Osteoblast (primary cell): ENCODE data around the gene NAB1. TPM values are rescaled to one million over a fixed set of nuclear protein-coding genes. Genes with fewer than 3 reads are reported as not detected.
"Not testable (repeated sequence)": the region's sequence is repeated elsewhere in the genome, so short reads cannot be mapped to it uniquely, and the experiment has no call there.

Source experiments
- DNase-seq: peaks from one replicate; pipeline ENCODE4 v3.0.0; 2011; ENCODE audit warnings: low spot score, mixed read lengths; ENCODE audit not compliant: insufficient read length; ENCODE audit errors: missing footprints
- H2AFZ ChIP-seq: 2 replicates; pipeline ENCODE4 v1.6.0; 2011; ENCODE audit warnings: mild to moderate bottlenecking, low read length
- H3K27ac ChIP-seq: 2 replicates; pipeline ENCODE4 v1.5.1; 2011; ENCODE audit warnings: mild to moderate bottlenecking, low read depth, low read length, moderate library complexity
- H3K27me3 ChIP-seq: 2 replicates; pipeline ENCODE4 v1.6.0; 2012; ENCODE audit warnings: mild to moderate bottlenecking, control low read depth, inconsistent platforms, low read length, moderate library complexity; ENCODE audit not compliant: insufficient read depth
- H3K36me3 ChIP-seq: 2 replicates; pipeline ENCODE4 v1.5.1; 2011; ENCODE audit warnings: mild to moderate bottlenecking, low read length, control low read depth, moderate library complexity; ENCODE audit not compliant: insufficient read depth
- H3K4me1 ChIP-seq: 2 replicates; pipeline ENCODE4 v1.5.1; 2011; ENCODE audit warnings: mild to moderate bottlenecking, low read length, control low read depth, moderate library complexity; ENCODE audit not compliant: insufficient read depth
- H3K4me2 ChIP-seq: 2 replicates; pipeline ENCODE4 v1.6.0; 2011; ENCODE audit warnings: mild to moderate bottlenecking, low read length; ENCODE audit not compliant: insufficient read depth
- H3K4me3 ChIP-seq: fragments of 200-600 bp; sonication (generic); 3 replicates; pipeline ENCODE4 v1.5.1; 2012; ENCODE audit warnings: mild to moderate bottlenecking, low read length, inconsistent platforms; ENCODE audit not compliant: insufficient read depth
- H3K79me2 ChIP-seq: 2 replicates; pipeline ENCODE4 v1.6.0; 2012; ENCODE audit warnings: mild to moderate bottlenecking, low read length, control low read depth, inconsistent platforms; ENCODE audit not compliant: insufficient read depth
- H3K9me3 ChIP-seq: 2 replicates; pipeline ENCODE4 v1.5.1; 2011; ENCODE audit warnings: low read depth, low read length, control low read depth
- H4K20me1 ChIP-seq: 2 replicates; pipeline ENCODE4 v1.6.0; 2012; ENCODE audit warnings: mild to moderate bottlenecking, low read length, control low read depth; ENCODE audit not compliant: insufficient read depth
- CTCF ChIP-seq: IDR thresholded peaks from 2 replicates; pipeline ENCODE4 v1.5.1; 2011; ENCODE audit warnings: mild to moderate bottlenecking, low read depth, low read length, moderate library complexity; ENCODE audit errors: extremely low read depth
- total RNA-seq: library from RNA; depleted of rRNA; stranded (reverse); fragments of >200 nt; gene quantifications from 2 replicates; pipeline ENCODE4 v1.2.3, GENCODE V29; 2012

NAB1 gene
- total RNA-seq, 1 donor: 44.2 TPM

DNA sequence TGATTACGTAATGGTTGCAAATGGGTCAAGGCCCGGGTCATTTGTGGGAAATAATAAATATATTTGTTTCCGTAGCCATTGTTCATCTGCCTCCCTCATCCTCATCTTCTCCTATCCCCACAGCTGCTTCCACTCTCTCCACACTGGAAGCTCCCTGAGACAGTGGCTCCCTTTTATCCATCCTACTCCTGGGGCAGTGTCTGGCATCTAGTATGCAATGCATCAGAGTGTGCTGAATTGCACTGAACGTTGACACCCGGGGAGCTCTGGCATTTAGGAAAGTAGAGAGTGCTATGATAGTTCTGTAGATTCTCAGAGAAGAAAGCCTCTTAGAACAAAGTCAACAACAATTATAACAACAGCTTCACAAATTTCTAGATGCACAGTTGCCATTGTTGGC lies 45.5 kb upstream of the NAB1 start:
- Histone ChIP-seq H3K4me3 (no peak overlapping the region), H2AFZ (no peak overlapping the region), H3K4me1 (peaks cover 28% of the 10 kb centered on the region), H3K36me3 (no peaks in the 10 kb centered on the region), H4K20me1 (no peaks in the 10 kb centered on the region), H3K79me2 (no peaks in the 10 kb centered on the region), H3K9me3 (no peaks in the 10 kb centered on the region), H3K4me2 (no peak overlapping the region), H3K27ac (no peak overlapping the region), H3K27me3 (no peaks in the 10 kb centered on the region)
- no peak for TF ChIP-seq CTCF
- no peak for DNase-seq

DNA sequence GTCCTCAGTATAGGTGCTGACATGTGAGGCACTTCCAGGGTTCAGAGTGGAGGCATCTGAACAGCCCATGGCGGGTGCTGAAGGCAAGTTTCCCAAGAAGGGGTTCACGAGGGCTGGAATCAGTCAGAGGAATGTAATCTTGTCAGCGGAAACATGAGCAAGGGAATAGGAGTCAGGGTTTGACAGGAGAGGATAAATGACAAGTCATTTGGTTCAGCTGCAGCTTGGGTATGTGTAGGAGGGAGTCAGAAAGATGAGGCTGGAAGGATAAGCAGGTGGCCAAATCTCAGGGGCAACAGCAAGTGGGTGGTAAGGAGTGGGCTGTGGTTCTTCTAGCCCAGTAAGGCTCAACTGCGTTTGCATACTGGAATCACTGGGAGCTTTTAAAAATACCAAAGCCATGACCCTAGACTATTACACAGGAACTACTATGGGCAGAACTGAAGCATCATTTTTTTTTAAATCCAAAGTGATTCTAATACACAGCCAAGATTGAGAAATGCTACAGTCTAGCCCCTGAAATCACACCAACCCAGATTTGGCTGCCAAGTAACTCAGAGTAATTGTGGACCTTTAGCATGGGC lies 41.8 kb upstream of the NAB1 start:
- no peak for TF ChIP-seq CTCF
- DNase-seq: peak; percentile 79
- H4K20me1 ChIP-seq: no peaks in the 10 kb centered on the region
- H2AFZ ChIP-seq: no peak overlapping the region
- H3K27me3 ChIP-seq: no peaks in the 10 kb centered on the region
- no peaks in the 10 kb centered on the region for H3K36me3 ChIP-seq
- no peaks in the 10 kb centered on the region for H3K9me3 ChIP-seq
- peak overlapping the region; percentile 4 for H3K4me3 ChIP-seq
- no peaks in the 10 kb centered on the region for H3K79me2 ChIP-seq
- peak overlapping the region; percentile 92 for H3K27ac ChIP-seq
- peak overlapping the region; percentile 76 for H3K4me2 ChIP-seq
- peaks cover 24% of the 10 kb centered on the region for H3K4me1 ChIP-seq

DNA sequence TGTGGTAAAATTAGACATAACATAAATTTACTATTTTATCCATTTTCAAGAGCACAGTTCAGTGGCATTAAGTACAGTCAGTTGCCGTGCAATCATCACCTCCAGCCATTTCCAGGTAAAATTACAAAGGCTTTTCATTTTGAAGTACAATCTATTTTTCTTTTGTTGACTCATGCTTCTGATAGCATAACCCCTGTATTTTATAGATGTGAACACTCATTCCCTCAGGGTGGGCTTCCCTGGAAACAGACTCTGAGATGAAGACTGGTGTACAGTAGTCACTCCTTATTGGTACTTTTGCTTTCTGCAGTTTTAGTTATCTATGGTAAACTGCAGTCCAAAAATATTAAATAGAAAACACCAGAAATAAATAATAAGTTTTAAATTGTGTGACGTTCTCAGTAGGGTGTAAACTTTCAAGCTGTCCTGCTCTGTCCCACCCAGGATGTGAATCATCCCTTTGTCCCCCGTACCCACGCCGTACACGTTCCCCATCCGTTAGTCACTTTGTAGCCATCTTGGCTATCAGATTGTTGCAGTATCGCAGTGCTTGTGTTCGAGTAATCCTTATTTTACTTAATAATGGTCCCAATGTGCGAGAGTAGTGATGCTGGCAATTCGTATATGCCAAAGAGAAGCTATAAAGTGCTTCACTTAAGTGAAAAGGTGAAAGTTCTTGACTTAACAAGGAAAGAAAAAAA lies 41.1 kb upstream of the NAB1 start:
- H3K27ac ChIP-seq: peak overlapping the region; percentile 92
- no peaks in the 10 kb centered on the region for H3K27me3 ChIP-seq
- H4K20me1 ChIP-seq: no peaks in the 10 kb centered on the region
- H3K4me2 ChIP-seq: peak overlapping the region; percentile 76
- H3K79me2 ChIP-seq: no peaks in the 10 kb centered on the region
- peak overlapping the region; percentile 52 for H2AFZ ChIP-seq
- H3K9me3 ChIP-seq: no peaks in the 10 kb centered on the region
- H3K36me3 ChIP-seq: no peaks in the 10 kb centered on the region
- peaks cover 24% of the 10 kb centered on the region for H3K4me1 ChIP-seq
- DNase-seq: peak; percentile 3
- TF ChIP-seq CTCF: no peak
- peak overlapping the region; percentile 49 for H3K4me3 ChIP-seq

GRCh38 chr2:190608863-190609262 lies 40.0 kb upstream of the NAB1 start:
- not testable (repeated sequence) for H3K79me2 ChIP-seq, H3K4me3 ChIP-seq, DNase-seq, H3K36me3 ChIP-seq, H3K4me2 ChIP-seq, H2AFZ ChIP-seq, H3K27me3 ChIP-seq, H4K20me1 ChIP-seq, H3K9me3 ChIP-seq
- peaks cover 24% of the 10 kb centered on the region for H3K4me1 ChIP-seq
- H3K27ac ChIP-seq: peak overlapping the region; percentile 92

- not testable (repeated sequence) for H3K4me3 ChIP-seq, H3K27ac ChIP-seq, H3K27me3 ChIP-seq, H3K79me2 ChIP-seq, H4K20me1 ChIP-seq, H3K4me2 ChIP-seq, DNase-seq, H3K9me3 ChIP-seq, H3K36me3 ChIP-seq, H2AFZ ChIP-seq
- peaks cover 24% of the 10 kb centered on the region for H3K4me1 ChIP-seq
These were observed 39.5 kb upstream of the NAB1 start for GRCh38 chr2:190609397-190609796.

DNA sequence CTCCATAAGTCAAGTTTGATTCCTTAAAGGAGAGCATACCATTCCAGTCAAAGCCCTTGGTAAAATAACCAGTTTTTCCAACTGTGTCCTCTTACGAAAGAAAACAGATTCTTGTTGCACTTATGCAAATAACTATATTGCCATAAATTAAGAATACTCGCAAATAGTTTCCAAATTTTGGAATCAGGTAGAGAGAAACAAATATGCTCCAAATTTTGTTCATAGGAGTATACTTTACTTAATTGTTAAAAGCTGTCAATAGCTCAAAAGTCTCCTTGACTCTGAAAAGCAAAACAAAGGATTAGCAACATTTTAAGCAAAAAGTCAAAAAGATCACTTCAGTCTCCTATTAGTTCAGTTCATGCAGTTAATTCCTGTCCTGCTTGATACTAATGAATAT lies 38.4 kb upstream of the NAB1 start:
- H3K36me3 ChIP-seq, DNase-seq: not testable (repeated sequence)

More for the DNA sequence above, 38.4 kb upstream of the NAB1 start:
- H3K4me1 ChIP-seq: peaks cover 24% of the 10 kb centered on the region
- not testable (repeated sequence) for H3K4me3 ChIP-seq, H3K9me3 ChIP-seq, H4K20me1 ChIP-seq, H3K79me2 ChIP-seq, H3K27me3 ChIP-seq, H2AFZ ChIP-seq, H3K27ac ChIP-seq, H3K4me2 ChIP-seq
